ENCODE results near the gene NRXN3. TPM values are rescaled to one million over a fixed set of nuclear protein-coding genes. Genes with fewer than 3 reads are reported as not detected.

NRXN3 gene
- polyA plus RNA-seq, 1 donor from 2014 or later: not detected

GRCh38 chr14:78683206-78683605, 513.0 kb downstream of the NRXN3 start:
- Mint-ChIP-seq H3K27ac (no peak overlapping the region), H3K27me3 (no peaks in the 10 kb centered on the region), H3K36me3 (no peaks in the 10 kb centered on the region), H3K4me1 (no peaks in the 10 kb centered on the region), H3K9me3 (peaks cover 0 to 2% (median 0%) of the 10 kb centered on the region in 3 donors), H3K4me3 (no peak overlapping the region)

- peaks cover 0 to 2% (median 0%) of the 10 kb centered on the region in 3 donors for H3K9me3 Mint-ChIP-seq
- H3K27ac Mint-ChIP-seq: no peak overlapping the region
- no peaks in the 10 kb centered on the region for H3K4me1 Mint-ChIP-seq
- H3K36me3 Mint-ChIP-seq: no peaks in the 10 kb centered on the region
- H3K27me3 Mint-ChIP-seq: no peaks in the 10 kb centered on the region
- no peak overlapping the region for H3K4me3 Mint-ChIP-seq
Measured at GRCh38 chr14:78683981-78684380, 513.8 kb downstream of the NRXN3 start.

GRCh38 chr14:78688503-78688902, 518.3 kb downstream of the NRXN3 start:
- Mint-ChIP-seq H3K4me1 (no peaks in the 10 kb centered on the region), H3K9me3 (no peaks in the 10 kb centered on the region), H3K27ac (no peak overlapping the region), H3K36me3 (no peaks in the 10 kb centered on the region), H3K27me3 (no peaks in the 10 kb centered on the region), H3K4me3 (no peak overlapping the region)

GRCh38 chr14:78690836-78691235, 520.7 kb downstream of the NRXN3 start:
- Mint-ChIP-seq H3K36me3 (no peaks in the 10 kb centered on the region), H3K4me1 (no peaks in the 10 kb centered on the region), H3K27me3 (no peaks in the 10 kb centered on the region), H3K4me3 (no peak overlapping the region), H3K9me3 (no peaks in the 10 kb centered on the region), H3K27ac (no peak overlapping the region)

GRCh38 chr14:78697341-78697740, 527.2 kb downstream of the NRXN3 start:
- Mint-ChIP-seq H3K4me3 (no peak overlapping the region), H3K27me3 (no peaks in the 10 kb centered on the region), H3K36me3 (no peaks in the 10 kb centered on the region), H3K27ac (no peak overlapping the region), H3K4me1 (no peaks in the 10 kb centered on the region), H3K9me3 (no peaks in the 10 kb centered on the region)

GRCh38 chr14:78698991-78699390, 528.8 kb downstream of the NRXN3 start:
- Mint-ChIP-seq H3K27me3 (no peaks in the 10 kb centered on the region), H3K27ac (no peak overlapping the region), H3K9me3 (no peaks in the 10 kb centered on the region), H3K4me3 (no peak overlapping the region), H3K36me3 (no peaks in the 10 kb centered on the region), H3K4me1 (no peaks in the 10 kb centered on the region)

- Mint-ChIP-seq H3K27me3 (no peaks in the 10 kb centered on the region), H3K9me3 (no peaks in the 10 kb centered on the region), H3K27ac (no peak overlapping the region), H3K4me1 (no peaks in the 10 kb centered on the region), H3K36me3 (no peaks in the 10 kb centered on the region), H3K4me3 (no peak overlapping the region)
Measured at GRCh38 chr14:78700236-78700635, 530.1 kb downstream of the NRXN3 start.

- Mint-ChIP-seq H3K4me3 (no peak overlapping the region), H3K36me3 (no peaks in the 10 kb centered on the region), H3K27ac (no peak overlapping the region), H3K9me3 (no peaks in the 10 kb centered on the region), H3K27me3 (no peaks in the 10 kb centered on the region), H3K4me1 (no peaks in the 10 kb centered on the region)
Measured at GRCh38 chr14:78701246-78701645, 531.1 kb downstream of the NRXN3 start.

- H3K4me3 Mint-ChIP-seq: no peak overlapping the region
- no peak overlapping the region for H3K27ac Mint-ChIP-seq
- H3K4me1 Mint-ChIP-seq: peaks cover 0 to 2% (median 0%) of the 10 kb centered on the region in 3 donors
- H3K9me3 Mint-ChIP-seq: no peaks in the 10 kb centered on the region
- no peaks in the 10 kb centered on the region for H3K36me3 Mint-ChIP-seq
- peaks cover 1% of the 10 kb centered on the region for H3K27me3 Mint-ChIP-seq
Measured at GRCh38 chr14:78704965-78705364, 534.8 kb downstream of the NRXN3 start.

- Mint-ChIP-seq H3K36me3 (no peaks in the 10 kb centered on the region), H3K27me3 (peaks cover 1% of the 10 kb centered on the region), H3K27ac (no peak overlapping the region), H3K4me1 (peaks cover 0 to 2% (median 0%) of the 10 kb centered on the region in 3 donors), H3K9me3 (no peaks in the 10 kb centered on the region), H3K4me3 (no peak overlapping the region)
Measured at GRCh38 chr14:78705989-78706388, 535.8 kb downstream of the NRXN3 start.

- Mint-ChIP-seq H3K9me3 (peaks cover 0 to 3% (median 0%) of the 10 kb centered on the region in 3 donors), H3K4me1 (peaks cover 0 to 2% (median 0%) of the 10 kb centered on the region in 3 donors), H3K4me3 (no peak overlapping the region), H3K27ac (no peak overlapping the region), H3K36me3 (no peaks in the 10 kb centered on the region), H3K27me3 (peaks cover 1% of the 10 kb centered on the region)
Measured at GRCh38 chr14:78709795-78710557, 539.8 kb downstream of the NRXN3 start.

GRCh38 chr14:78710963-78711362, 540.8 kb downstream of the NRXN3 start:
- H3K27ac Mint-ChIP-seq: peak overlapping the region in 1 of 3 donors; percentile 51
- peaks cover 1% of the 10 kb centered on the region for H3K27me3 Mint-ChIP-seq
- H3K4me3 Mint-ChIP-seq: no peak overlapping the region
- H3K4me1 Mint-ChIP-seq: peaks cover 0 to 2% (median 0%) of the 10 kb centered on the region in 3 donors
- peaks cover 0 to 3% (median 0%) of the 10 kb centered on the region in 3 donors for H3K9me3 Mint-ChIP-seq
- H3K36me3 Mint-ChIP-seq: no peaks in the 10 kb centered on the region

- Mint-ChIP-seq H3K9me3 (peaks cover 0 to 3% (median 1%) of the 10 kb centered on the region in 3 donors), H3K27me3 (peaks cover 1% of the 10 kb centered on the region), H3K36me3 (no peaks in the 10 kb centered on the region), H3K4me3 (no peak overlapping the region), H3K27ac (no peak overlapping the region), H3K4me1 (peaks cover 0 to 2% (median 0%) of the 10 kb centered on the region in 3 donors)
Measured at GRCh38 chr14:78713716-78714115, 543.5 kb downstream of the NRXN3 start.

GRCh38 chr14:78714711-78715110, 544.5 kb downstream of the NRXN3 start:
- peaks cover under 1% of the 10 kb centered on the region for H3K27me3 Mint-ChIP-seq
- no peaks in the 10 kb centered on the region for H3K36me3 Mint-ChIP-seq
- H3K27ac Mint-ChIP-seq: no peak overlapping the region
- H3K4me1 Mint-ChIP-seq: no peaks in the 10 kb centered on the region
- peaks cover 0 to 3% (median 1%) of the 10 kb centered on the region in 3 donors for H3K9me3 Mint-ChIP-seq
- H3K4me3 Mint-ChIP-seq: no peak overlapping the region

GRCh38 chr14:78721756-78722480, 551.7 kb downstream of the NRXN3 start:
- no peaks in the 10 kb centered on the region for H3K4me1 Mint-ChIP-seq
- no peak overlapping the region for H3K27ac Mint-ChIP-seq
- H3K9me3 Mint-ChIP-seq: peaks cover 0 to 3% (median 0%) of the 10 kb centered on the region in 3 donors
- H3K4me3 Mint-ChIP-seq: no peak overlapping the region
- peaks cover 3% of the 10 kb centered on the region for H3K27me3 Mint-ChIP-seq
- no peaks in the 10 kb centered on the region for H3K36me3 Mint-ChIP-seq
